Measurements from ENCODE around the gene OR2S2. TPM values are rescaled to one million over a fixed set of nuclear protein-coding genes. Genes with fewer than 3 reads are reported as not detected.

The OR2S2 gene
- total RNA-seq, 4 donors from 2014 or later, result not detected

DNA sequence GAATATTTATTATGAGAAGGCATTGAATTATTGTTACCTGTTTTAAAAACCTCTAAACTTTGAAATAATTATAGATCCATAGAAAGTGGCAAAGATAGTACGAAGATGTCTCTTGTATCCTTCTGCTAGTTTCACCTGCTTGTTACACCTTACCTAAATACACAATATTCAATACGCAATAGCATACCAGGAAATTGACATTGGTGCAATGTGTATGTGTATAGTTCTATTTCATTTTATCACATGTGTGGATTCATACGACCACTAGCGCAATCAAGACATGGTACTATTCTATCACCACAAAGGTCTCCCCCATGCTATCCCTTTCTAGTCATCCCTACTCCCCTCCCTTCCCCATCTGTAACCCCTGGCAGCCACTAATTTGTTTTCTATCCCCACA, 8.5 kb upstream of the OR2S2 start:
- TF ChIP-seq, protein P1, sequence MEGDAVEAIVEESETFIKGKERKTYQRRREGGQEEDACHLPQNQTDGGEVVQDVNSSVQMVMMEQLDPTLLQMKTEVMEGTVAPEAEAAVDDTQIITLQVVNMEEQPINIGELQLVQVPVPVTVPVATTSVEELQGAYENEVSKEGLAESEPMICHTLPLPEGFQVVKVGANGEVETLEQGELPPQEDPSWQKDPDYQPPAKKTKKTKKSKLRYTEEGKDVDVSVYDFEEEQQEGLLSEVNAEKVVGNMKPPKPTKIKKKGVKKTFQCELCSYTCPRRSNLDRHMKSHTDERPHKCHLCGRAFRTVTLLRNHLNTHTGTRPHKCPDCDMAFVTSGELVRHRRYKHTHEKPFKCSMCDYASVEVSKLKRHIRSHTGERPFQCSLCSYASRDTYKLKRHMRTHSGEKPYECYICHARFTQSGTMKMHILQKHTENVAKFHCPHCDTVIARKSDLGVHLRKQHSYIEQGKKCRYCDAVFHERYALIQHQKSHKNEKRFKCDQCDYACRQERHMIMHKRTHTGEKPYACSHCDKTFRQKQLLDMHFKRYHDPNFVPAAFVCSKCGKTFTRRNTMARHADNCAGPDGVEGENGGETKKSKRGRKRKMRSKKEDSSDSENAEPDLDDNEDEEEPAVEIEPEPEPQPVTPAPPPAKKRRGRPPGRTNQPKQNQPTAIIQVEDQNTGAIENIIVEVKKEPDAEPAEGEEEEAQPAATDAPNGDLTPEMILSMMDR (IDR thresholded peaks at IDR 0.05 in 4 of 5, conservative IDR thresholded peaks at IDR 0.05 in 1 of 5), result no peak
- TF ChIP-seq POLR2A (IDR thresholded peaks at IDR 0.05), result no peak
- Histone ChIP-seq H3K27me3 (peaks cover 0 to 5% (median 1%) of the 10 kb centered on the region in 3 donors), H3K27ac (no peak overlapping the region), H3K4me3 (no peak overlapping the region), H3K36me3 (no peaks in the 10 kb centered on the region), H3K4me1 (no peaks in the 10 kb centered on the region), H3K9me3 (no peaks in the 10 kb centered on the region)
- ATAC-seq (no peak), DNase-seq (no peak)
- intact Hi-C loops (cut with DNase I; ENCODE audit: low total_unique reads), result no loop called here
- in situ Hi-C loops (cut with MboI; ENCODE audit: low sequenced_read_pairs in 4 of 4), result loop anchor here in 2 of 4 donors (25.0 kb wide), 1 partner anchor 371 kb away; no protein-coding TSS in a partner anchor

DNA sequence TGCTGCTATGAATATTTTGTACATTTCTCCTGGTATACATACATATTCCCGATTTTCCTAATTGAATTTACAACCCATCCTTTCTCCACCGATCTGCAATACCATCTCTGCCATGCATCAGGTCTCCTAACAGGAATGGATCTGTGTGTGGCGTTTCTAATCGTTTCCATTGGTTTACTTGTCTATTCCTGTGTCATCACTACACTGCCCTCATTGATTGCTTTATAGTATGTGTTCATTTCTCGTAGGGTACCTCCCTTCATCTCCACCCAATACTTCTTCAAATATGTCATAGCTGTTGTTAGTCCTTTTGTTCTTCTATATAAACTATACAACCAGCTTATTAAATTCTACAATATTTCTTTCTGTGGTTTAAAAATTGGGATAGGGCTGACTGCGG, 7.1 kb upstream of the OR2S2 start:
- no peak for ATAC-seq
- Histone ChIP-seq H3K27ac (no peak overlapping the region), H3K36me3 (no peaks in the 10 kb centered on the region), H3K4me3 (no peak overlapping the region), H3K27me3 (peaks cover 0 to 3% (median 0%) of the 10 kb centered on the region in 3 donors), H3K4me1 (no peaks in the 10 kb centered on the region), H3K9me3 (no peaks in the 10 kb centered on the region)
- no peak for TF ChIP-seq POLR2A (IDR thresholded peaks at IDR 0.05)
- TF ChIP-seq, protein P1 (IDR thresholded peaks at IDR 0.05 in 4 of 5, conservative IDR thresholded peaks at IDR 0.05 in 1 of 5), result no peak
- DNase-seq, result no peak
- intact Hi-C loops (cut with DNase I; ENCODE audit: low total_unique reads), result no loop called here
- in situ Hi-C loops (cut with MboI; ENCODE audit: low sequenced_read_pairs in 4 of 4), result loop anchor here in 2 of 4 donors (25.0 kb wide), 1 partner anchor 372 kb away; no protein-coding TSS in a partner anchor

DNA sequence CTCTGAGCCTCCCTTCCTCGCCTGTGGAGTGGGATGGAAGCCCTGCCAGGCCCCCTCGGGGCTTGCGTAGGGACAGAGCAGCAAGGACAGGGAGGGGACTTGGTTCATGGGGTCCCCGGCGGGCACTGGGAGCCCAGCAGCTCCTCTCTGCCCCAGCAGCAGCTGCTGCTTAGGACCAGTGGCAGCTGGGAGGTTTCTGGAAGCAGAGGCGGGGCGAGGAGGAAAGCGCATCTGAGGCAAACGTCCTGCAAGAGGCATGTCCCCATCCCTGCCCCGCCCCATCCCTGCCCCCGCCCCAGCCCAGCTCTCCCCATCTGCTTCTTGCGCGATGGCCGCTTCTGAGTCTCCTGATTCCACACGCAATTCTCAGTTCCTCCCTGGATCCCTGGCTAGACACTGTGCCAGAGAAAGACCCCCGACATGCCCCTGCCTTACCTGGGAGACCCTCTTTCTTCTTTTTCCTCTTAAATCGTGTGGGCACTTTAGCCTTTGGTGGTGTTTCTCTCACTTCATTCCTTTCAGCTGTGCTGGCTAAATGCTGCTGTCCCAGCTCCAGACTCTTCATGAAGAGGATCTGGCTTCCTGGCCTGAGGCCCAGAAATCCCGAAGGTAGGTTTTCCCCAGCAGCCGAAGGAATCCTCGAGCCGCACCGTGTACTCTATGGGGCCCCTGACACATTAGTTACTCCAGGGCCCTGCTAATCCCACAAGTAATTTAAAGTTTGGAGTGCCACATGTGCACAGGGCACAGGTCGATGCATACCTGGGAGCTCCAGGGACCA, 4.4 kb upstream of the OR2S2 start:
- no peak overlapping the region for H3K4me3 ChIP-seq
- in situ Hi-C loops (cut with MboI; ENCODE audit: low sequenced_read_pairs in 4 of 4) (loop anchor here in 2 of 4 donors (25.0 kb wide), 1 partner anchor 375 kb away; no protein-coding TSS in a partner anchor), intact Hi-C loops (cut with DNase I; ENCODE audit: low total_unique reads) (no loop called here)
- TF ChIP-seq, protein P1 (IDR thresholded peaks at IDR 0.05 in 4 of 5, conservative IDR thresholded peaks at IDR 0.05 in 1 of 5), result no peak
- no peak for TF ChIP-seq POLR2A (IDR thresholded peaks at IDR 0.05)
- no peak overlapping the region for H3K27ac ChIP-seq
- DNase-seq, result peak in 1 of 2 donors; percentile 25
- H3K27me3 ChIP-seq, result no peaks in the 10 kb centered on the region
- H3K9me3 ChIP-seq, result no peaks in the 10 kb centered on the region
- ATAC-seq, result peak; percentile 18 to 33
- H3K4me1 ChIP-seq, result no peaks in the 10 kb centered on the region
- H3K36me3 ChIP-seq, result no peaks in the 10 kb centered on the region

DNA sequence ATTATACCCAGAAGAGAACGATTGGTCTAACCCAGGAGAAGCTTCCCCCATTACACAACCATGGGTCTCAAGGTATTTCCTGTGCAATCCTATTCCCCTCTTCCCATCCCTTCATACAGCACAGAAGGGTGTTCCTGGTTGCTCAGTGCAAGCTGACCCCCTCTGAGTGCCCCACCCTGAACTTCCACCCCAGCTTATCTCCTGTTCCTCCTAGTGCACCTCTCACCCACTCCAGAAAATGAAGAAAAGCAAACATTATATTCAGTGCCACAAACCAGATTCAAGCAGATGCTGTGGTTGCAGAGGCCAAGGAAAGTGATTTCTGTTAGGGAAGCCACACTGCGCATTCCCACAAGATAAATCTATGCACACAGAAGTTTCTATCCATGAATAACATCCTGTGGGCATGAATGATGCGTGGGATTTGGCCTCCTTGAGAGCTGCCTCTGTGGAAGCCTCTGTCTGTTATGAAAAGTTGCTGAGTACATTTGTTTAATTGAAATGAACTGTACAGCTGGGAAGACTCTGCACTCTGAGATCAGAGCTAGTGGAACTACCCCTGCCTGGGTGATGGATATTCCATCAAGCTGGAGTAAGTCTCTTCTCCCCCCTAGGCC, 2.2 kb upstream of the OR2S2 start:
- no peak overlapping the region for H3K4me3 ChIP-seq
- DNase-seq (no peak), ATAC-seq (no peak)
- H3K27me3 ChIP-seq, result no peaks in the 10 kb centered on the region
- in situ Hi-C loops (cut with MboI; ENCODE audit: low sequenced_read_pairs in 4 of 4), result loop anchor here in 2 of 4 donors (25.0 kb wide), 1 partner anchor 377 kb away; no protein-coding TSS in a partner anchor
- H3K4me1 ChIP-seq, result no peaks in the 10 kb centered on the region
- TF ChIP-seq, protein P1 (IDR thresholded peaks at IDR 0.05 in 4 of 5, conservative IDR thresholded peaks at IDR 0.05 in 1 of 5), result no peak
- intact Hi-C loops (cut with DNase I; ENCODE audit: low total_unique reads), result no loop called here
- H3K27ac ChIP-seq, result no peak overlapping the region
- no peaks in the 10 kb centered on the region for H3K36me3 ChIP-seq
- H3K9me3 ChIP-seq, result no peaks in the 10 kb centered on the region

All from gastrocnemius medialis (tissue), 4 donors.